ENCODE data around the gene NINL.

Gene NINL

DNA sequence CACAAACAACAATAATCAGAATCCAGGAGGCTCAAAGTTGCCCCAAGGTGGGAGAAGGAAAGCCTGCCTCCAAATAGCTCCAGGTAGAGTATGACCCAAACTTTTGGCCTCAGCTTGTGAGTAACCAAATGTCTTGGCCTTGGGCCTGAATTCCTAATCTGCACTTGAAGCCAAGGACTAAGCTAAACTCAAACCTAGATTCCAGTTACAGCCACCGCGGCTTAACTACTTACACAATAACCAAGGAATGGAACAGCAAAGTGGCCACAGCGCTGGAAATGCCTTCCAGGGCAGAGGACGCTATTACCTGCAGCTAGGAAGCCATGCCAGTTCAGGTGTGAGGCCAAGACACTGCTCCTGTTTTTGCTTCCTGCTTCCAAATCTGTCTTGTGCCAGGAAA, 4.6 kb downstream of the NINL start:
- no peaks in the 10 kb centered on the region for H3K4me1 ChIP-seq (ENCODE audit: control insufficient read depth, low read length)
- H3F3A ChIP-seq (ENCODE audit: control insufficient read depth, insufficient read depth), result no peaks in the 10 kb centered on the region
- no peak overlapping the region for H3K4me2 ChIP-seq (ENCODE audit: low read length)
- 0 out of 2 replicates have a peak, but pooled peaks cover 4% of the 10 kb centered on the region for H3K9me3 ChIP-seq (ENCODE audit: control insufficient read depth, insufficient read depth, low read length)
- TF ChIP-seq, protein P1, sequence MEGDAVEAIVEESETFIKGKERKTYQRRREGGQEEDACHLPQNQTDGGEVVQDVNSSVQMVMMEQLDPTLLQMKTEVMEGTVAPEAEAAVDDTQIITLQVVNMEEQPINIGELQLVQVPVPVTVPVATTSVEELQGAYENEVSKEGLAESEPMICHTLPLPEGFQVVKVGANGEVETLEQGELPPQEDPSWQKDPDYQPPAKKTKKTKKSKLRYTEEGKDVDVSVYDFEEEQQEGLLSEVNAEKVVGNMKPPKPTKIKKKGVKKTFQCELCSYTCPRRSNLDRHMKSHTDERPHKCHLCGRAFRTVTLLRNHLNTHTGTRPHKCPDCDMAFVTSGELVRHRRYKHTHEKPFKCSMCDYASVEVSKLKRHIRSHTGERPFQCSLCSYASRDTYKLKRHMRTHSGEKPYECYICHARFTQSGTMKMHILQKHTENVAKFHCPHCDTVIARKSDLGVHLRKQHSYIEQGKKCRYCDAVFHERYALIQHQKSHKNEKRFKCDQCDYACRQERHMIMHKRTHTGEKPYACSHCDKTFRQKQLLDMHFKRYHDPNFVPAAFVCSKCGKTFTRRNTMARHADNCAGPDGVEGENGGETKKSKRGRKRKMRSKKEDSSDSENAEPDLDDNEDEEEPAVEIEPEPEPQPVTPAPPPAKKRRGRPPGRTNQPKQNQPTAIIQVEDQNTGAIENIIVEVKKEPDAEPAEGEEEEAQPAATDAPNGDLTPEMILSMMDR (IDR thresholded peaks at IDR 0.05; ENCODE audit: low read depth, low read length, poor library complexity, severe bottlenecking), result no peak
- no peak for TF ChIP-seq EZH2phosphoT487 (IDR thresholded peaks at IDR 0.05; ENCODE audit: borderline replicate concordance, low read length)
- no peak overlapping the region for H3K4me3 ChIP-seq (ENCODE audit: low read length)
- H3K79me2 ChIP-seq (ENCODE audit: control insufficient read depth, low read length), result no peaks in the 10 kb centered on the region
- no peaks in the 10 kb centered on the region for H3K27me3 ChIP-seq (ENCODE audit: control insufficient read depth, low read length)
- H3K36me3 ChIP-seq (ENCODE audit: control insufficient read depth, low read length), result no peaks in the 10 kb centered on the region
- H3K9me2 ChIP-seq (replicated peaks; ENCODE audit: control insufficient read depth, low read length), result no peaks in the 10 kb centered on the region
- no peak overlapping the region for H3K27ac ChIP-seq (ENCODE audit: low read depth, low read length)
- no peaks in the 10 kb centered on the region for H4K20me1 ChIP-seq (ENCODE audit: control insufficient read depth, insufficient read depth, low read depth, low read length)

DNA sequence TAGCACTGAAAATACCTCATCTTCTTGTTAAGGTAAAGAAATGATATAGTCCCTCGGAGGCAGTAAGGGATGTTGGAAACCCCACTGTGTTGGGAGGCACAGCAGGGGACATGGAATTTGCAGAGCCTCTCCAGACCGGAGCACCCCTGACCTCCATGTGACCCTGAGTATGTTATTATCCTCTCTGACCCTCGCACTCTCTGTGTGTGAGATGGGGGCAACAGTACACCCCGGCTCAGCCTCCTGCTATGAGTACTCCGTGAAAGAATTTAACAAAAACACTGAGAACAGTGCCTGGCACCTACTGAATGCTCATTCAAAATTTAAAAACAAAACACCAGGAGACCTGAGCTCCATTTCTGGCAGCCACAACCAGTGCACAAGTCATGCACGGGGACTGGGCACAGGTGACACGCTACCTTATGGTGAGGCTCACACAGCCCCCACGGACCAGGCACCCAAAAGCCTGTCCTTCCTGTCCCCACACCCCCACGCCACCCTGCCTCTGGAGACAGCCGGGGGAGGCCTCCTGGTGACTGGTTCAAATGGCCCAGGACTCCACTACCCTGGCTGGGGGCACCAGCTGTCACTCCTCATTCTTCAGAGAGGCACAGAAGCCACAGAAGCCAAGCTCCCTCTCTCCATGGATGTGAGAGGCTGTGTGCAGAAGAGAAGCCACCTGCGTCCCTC, 6.1 kb downstream of the NINL start:
- Histone ChIP-seq H3K27me3 (ENCODE audit: control insufficient read depth, low read length) (no peaks in the 10 kb centered on the region), H3K36me3 (ENCODE audit: control insufficient read depth, low read length) (no peaks in the 10 kb centered on the region), H3K4me3 (ENCODE audit: low read length) (no peak overlapping the region), H3K4me2 (ENCODE audit: low read length) (no peak overlapping the region), H3F3A (ENCODE audit: control insufficient read depth, insufficient read depth) (no peaks in the 10 kb centered on the region), H3K9me3 (ENCODE audit: control insufficient read depth, insufficient read depth, low read length) (no peaks in the 10 kb centered on the region), H4K20me1 (ENCODE audit: control insufficient read depth, insufficient read depth, low read depth, low read length) (no peaks in the 10 kb centered on the region), H3K79me2 (ENCODE audit: control insufficient read depth, low read length) (no peaks in the 10 kb centered on the region), H3K27ac (ENCODE audit: low read depth, low read length) (no peak overlapping the region), H3K4me1 (ENCODE audit: control insufficient read depth, low read length) (no peaks in the 10 kb centered on the region), H3K9me2 (replicated peaks; ENCODE audit: control insufficient read depth, low read length) (no peaks in the 10 kb centered on the region)
- no peak for TF ChIP-seq EZH2phosphoT487 (IDR thresholded peaks at IDR 0.05; ENCODE audit: borderline replicate concordance, low read length)
- TF ChIP-seq, protein P1 (IDR thresholded peaks at IDR 0.05; ENCODE audit: low read depth, low read length, poor library complexity, severe bottlenecking), result no peak

DNA sequence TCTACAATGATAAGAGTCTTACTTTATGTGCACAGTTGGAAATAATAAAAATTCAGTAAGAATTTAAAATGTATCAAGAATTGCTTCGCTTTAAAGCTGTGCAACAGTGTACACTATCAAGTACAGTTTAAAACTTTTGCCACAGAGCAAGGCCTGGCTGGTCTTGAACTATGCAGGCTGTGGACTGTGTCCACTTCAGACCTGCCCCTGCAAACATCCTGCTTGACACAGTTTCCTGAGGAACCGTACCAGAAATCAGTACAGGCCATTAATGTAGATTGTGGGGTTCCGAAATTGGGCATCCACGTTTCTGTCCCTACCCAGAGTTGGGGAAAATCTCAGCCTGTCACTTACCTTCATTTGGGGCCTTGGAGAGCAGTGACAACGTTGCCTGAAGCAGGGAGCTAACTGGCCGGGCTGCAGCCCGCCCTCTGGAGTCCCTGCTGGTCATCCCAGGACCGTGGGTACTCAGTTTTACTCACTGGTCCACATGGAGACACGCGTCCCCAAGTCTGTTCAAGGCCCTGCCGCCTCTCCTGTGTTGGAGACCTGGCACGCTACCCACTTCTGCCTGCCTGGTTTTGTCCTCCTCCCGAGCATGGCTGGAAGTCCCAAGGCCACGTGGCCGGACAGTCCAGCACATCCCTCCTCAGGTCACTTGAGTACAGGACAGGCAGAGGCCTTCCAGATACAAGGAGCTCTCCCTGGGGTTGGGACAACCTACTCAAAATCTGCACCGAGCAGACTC, 8.4 kb downstream of the NINL start:
- no peaks in the 10 kb centered on the region for H3K9me2 ChIP-seq (replicated peaks; ENCODE audit: control insufficient read depth, low read length)
- H3K4me1 ChIP-seq (ENCODE audit: control insufficient read depth, low read length), result no peaks in the 10 kb centered on the region
- H3F3A ChIP-seq (ENCODE audit: control insufficient read depth, insufficient read depth), result no peaks in the 10 kb centered on the region
- no peaks in the 10 kb centered on the region for H3K79me2 ChIP-seq (ENCODE audit: control insufficient read depth, low read length)
- H3K4me2 ChIP-seq (ENCODE audit: low read length), result no peak overlapping the region
- no peaks in the 10 kb centered on the region for H4K20me1 ChIP-seq (ENCODE audit: control insufficient read depth, insufficient read depth, low read depth, low read length)
- no peak overlapping the region for H3K27ac ChIP-seq (ENCODE audit: low read depth, low read length)
- TF ChIP-seq EZH2phosphoT487 (IDR thresholded peaks at IDR 0.05; ENCODE audit: borderline replicate concordance, low read length), result no peak
- TF ChIP-seq, protein P1 (IDR thresholded peaks at IDR 0.05; ENCODE audit: low read depth, low read length, poor library complexity, severe bottlenecking), result no peak
- no peaks in the 10 kb centered on the region for H3K27me3 ChIP-seq (ENCODE audit: control insufficient read depth, low read length)
- H3K9me3 ChIP-seq (ENCODE audit: control insufficient read depth, insufficient read depth, low read length), result no peaks in the 10 kb centered on the region
- H3K4me3 ChIP-seq (ENCODE audit: low read length), result no peak overlapping the region
- no peaks in the 10 kb centered on the region for H3K36me3 ChIP-seq (ENCODE audit: control insufficient read depth, low read length)

All from DOHH2 (cell line).